Caco-2 (cell line): ENCODE measurements around the gene ARRDC1. TPM values are rescaled to one million over a fixed set of nuclear protein-coding genes. Genes with fewer than 3 reads are reported as not detected.

Experiments
- BruUV-seq: library from RNA; stranded (reverse); fragments of 400-500 nt; replicated peaks from 2 replicates; lab custom pipeline; 2021; lab: Mats Ljungman, UMichigan
- CTCF ChIA-PET: fragments of 300-600 bp; sonication (Branson Sonifier 250); formaldehyde crosslinking; loops from one replicate; lab custom pipeline; 2022; ENCODE audit warnings: antibody characterized with exemption; lab: Charles Lee
- POLR2A ChIA-PET: fragments of 300-600 bp; sonication (Branson Sonifier 250); formaldehyde crosslinking; loops from one replicate; lab custom pipeline; 2022; ENCODE audit warnings: antibody characterized with exemption; lab: Charles Lee
- DNase-seq, 2 experiments: peaks; one replicate each; pipeline versions ENCODE4 v3.0.0 to v3.0.0-alpha.2; 2020 to 2022
- H3K27me3 ChIP-seq: replicated peaks from 2 replicates; pipeline ENCODE4 v1.6.0; 2011; ENCODE audit warnings: low read length; ENCODE audit not compliant: control insufficient read depth, insufficient read depth
- H3K36me3 ChIP-seq: 2 replicates; pipeline ENCODE4 v1.5.1; 2011; ENCODE audit warnings: low read length; ENCODE audit not compliant: control insufficient read depth, insufficient read depth
- H3K4me1 ChIP-seq: fragments of 250-450 bp; sonication (Bioruptor Pico); 2 replicates; pipeline ENCODE4 v1.5.1; 2020; ENCODE audit warnings: mild to moderate bottlenecking
- H3K4me3 ChIP-seq: 2 replicates; pipeline ENCODE4 v1.5.1; 2011; ENCODE audit warnings: low read depth, mild to moderate bottlenecking, control low read depth, low read length
- H3K9me3 ChIP-seq: fragments of 250-450 bp; sonication (Bioruptor Pico); 2 replicates; pipeline ENCODE4 v1.5.1; 2020; ENCODE audit warnings: mild to moderate bottlenecking, moderate library complexity
- H3K27ac Mint-ChIP-seq: one replicate; pipeline ENCODE4 v1.8.0; 2022; ENCODE audit warnings: mixed read lengths; ENCODE audit not compliant: unreplicated experiment
- H3K27me3 Mint-ChIP-seq: one replicate; pipeline ENCODE4 v1.8.0; 2022; ENCODE audit warnings: mixed read lengths; ENCODE audit not compliant: insufficient read depth, unreplicated experiment
- H3K36me3 Mint-ChIP-seq: one replicate; pipeline ENCODE4 v1.8.0; 2022; ENCODE audit warnings: mild to moderate bottlenecking, mixed read lengths; ENCODE audit not compliant: insufficient read depth, unreplicated experiment
- H3K4me1 Mint-ChIP-seq: one replicate; pipeline ENCODE4 v1.8.0; 2022; ENCODE audit warnings: low read depth, mixed read lengths; ENCODE audit not compliant: unreplicated experiment
- H3K4me3 Mint-ChIP-seq: one replicate; pipeline ENCODE4 v1.8.0; 2022; ENCODE audit warnings: mild to moderate bottlenecking, moderate library complexity, mixed read lengths; ENCODE audit not compliant: unreplicated experiment
- H3K9me3 Mint-ChIP-seq: one replicate; pipeline ENCODE4 v1.8.0; 2022; ENCODE audit warnings: mixed read lengths; ENCODE audit not compliant: unreplicated experiment
- CTCF ChIP-seq, 2 experiments: fragments of 200-600 bp in 1 of 2; IDR thresholded peaks; 1 replicate in 1 of 2; 2 replicates in 1 of 2; pipeline versions ENCODE4 v1.5.1 to v1.8.0; 2011 to 2022; ENCODE audit warnings: antibody characterized with exemption in 1 of 2, control low read depth in 1 of 2, inconsistent platforms in 1 of 2, low read depth in 1 of 2, low read length in 1 of 2, mild to moderate bottlenecking in 1 of 2, moderate library complexity in 1 of 2; ENCODE audit not compliant: insufficient read depth in 1 of 2, severe bottlenecking in 1 of 2, unreplicated experiment in 1 of 2
- intact Hi-C: fragments of 100-400 bp; cut with micrococcal nuclease; formaldehyde crosslinking; loops from one replicate; pipeline ENCODE4 v1.10.0; 2022; ENCODE audit not compliant: unreplicated experiment
- total RNA-seq: library from RNA; stranded (reverse); gene quantifications from 2 replicates; pipeline ENCODE4 v1.2.3, GENCODE V29; 2022

ARRDC1 gene
- total RNA-seq, 1 experiment from 2014 or later = 66.6 TPM

- H3K4me3 ChIP-seq = peak overlapping the region; percentile 85
Measured at GRCh38 chr9:137607141-137607857, 1.8 kb downstream of the ARRDC1 start.

GRCh38 chr9:137610944-137611343 is 5.5 kb downstream of the ARRDC1 start:
- Mint-ChIP-seq H3K9me3 (no peaks in the 10 kb centered on the region), H3K27me3 (no peaks in the 10 kb centered on the region), H3K36me3 (peaks cover 47% of the 10 kb centered on the region), H3K4me3 (peak overlapping the region; percentile 59), H3K4me1 (peaks cover 22% of the 10 kb centered on the region), H3K27ac (peak overlapping the region; percentile 98)
- DNase-seq = no peak
- Histone ChIP-seq H3K4me1 (peaks cover 40% of the 10 kb centered on the region), H3K4me3 (no peak overlapping the region), H3K36me3 (no peaks in the 10 kb centered on the region; the same call in none of the 2 replicates), H3K9me3 (no peaks in the 10 kb centered on the region), H3K27me3 (no peaks in the 10 kb centered on the region)
- intact Hi-C loops = no loop called here
- TF ChIP-seq CTCF (IDR thresholded peaks at IDR 0.05; ENCODE audit: insufficient read depth in 1 of 2, low read depth in 1 of 2, low read length in 1 of 2, severe bottlenecking in 1 of 2, unreplicated experiment in 1 of 2) = no peak
- BruUV-seq = no TSS peak
- ChIA-PET POLR2A (no interaction called here), CTCF (no interaction called here)

More at GRCh38 chr9:137607141-137607857, 1.8 kb downstream of the ARRDC1 start:
- intact Hi-C loops = loop anchor here (5.0 kb wide), 1 partner anchor 55 kb away; the partner anchor contains the start of genes MRPL41 and PNPLA7
- Mint-ChIP-seq H3K9me3 (no peaks in the 10 kb centered on the region), H3K27me3 (no peaks in the 10 kb centered on the region), H3K36me3 (peaks cover 19% of the 10 kb centered on the region), H3K4me3 (peak overlapping the region; percentile 76), H3K4me1 (peaks cover 24% of the 10 kb centered on the region), H3K27ac (peak overlapping the region; percentile 84)
- H3K27me3 ChIP-seq = no peaks in the 10 kb centered on the region
- TF ChIP-seq CTCF (IDR thresholded peaks at IDR 0.05; ENCODE audit: insufficient read depth in 1 of 2, low read depth in 1 of 2, low read length in 1 of 2, severe bottlenecking in 1 of 2, unreplicated experiment in 1 of 2) = no peak
- H3K36me3 ChIP-seq = no peaks in the 10 kb centered on the region
- H3K4me1 ChIP-seq = peaks cover 32% of the 10 kb centered on the region
- ChIA-PET CTCF (no interaction called here), POLR2A (no interaction called here)
- no peaks in the 10 kb centered on the region for H3K9me3 ChIP-seq
- TSS peak; percentile 13 for BruUV-seq
- no peak for DNase-seq

GRCh38 chr9:137611623-137612609 is 6.4 kb downstream of the ARRDC1 start:
- Mint-ChIP-seq H3K4me3 (peak overlapping the region; percentile 59), H3K4me1 (peaks cover 18% of the 10 kb centered on the region), H3K27ac (peak overlapping the region; percentile 98), H3K9me3 (no peaks in the 10 kb centered on the region), H3K27me3 (no peaks in the 10 kb centered on the region), H3K36me3 (peaks cover 51% of the 10 kb centered on the region)
- no TSS peak for BruUV-seq
- POLR2A ChIA-PET = interaction anchor here (0.5 to 1.0 kb wide), 3 partner anchors 17 to 38 kb away, joined by 3 read pairs; no protein-coding TSS in a partner anchor
- H3K9me3 ChIP-seq = no peaks in the 10 kb centered on the region
- CTCF ChIA-PET = no interaction called here
- no peaks in the 10 kb centered on the region; the same call in none of the 2 replicates for H3K36me3 ChIP-seq
- DNase-seq = peak; percentile 92 to 95
- intact Hi-C loops = loop anchor here (2.0 kb wide), 1 partner anchor 21 kb away; the partner anchor contains the start of gene ZMYND19
- H3K4me1 ChIP-seq = peaks cover 39% of the 10 kb centered on the region
- no peaks in the 10 kb centered on the region for H3K27me3 ChIP-seq
- no peak for TF ChIP-seq CTCF (IDR thresholded peaks at IDR 0.05; ENCODE audit: insufficient read depth in 1 of 2, low read depth in 1 of 2, low read length in 1 of 2, severe bottlenecking in 1 of 2, unreplicated experiment in 1 of 2)
- H3K4me3 ChIP-seq = 0 out of 2 replicates have a peak overlapping the region, but pooled peaks have one; percentile 1
